ENCODE results near the gene SMURF1. TPM values are rescaled to one million over a fixed set of nuclear protein-coding genes. Genes with fewer than 3 reads are reported as not detected.

The SMURF1 gene
- 15.2 TPM for polyA plus RNA-seq (2013, experiment 1 of 2)
- polyA plus RNA-seq (2013, experiment 2 of 2) = 15.5 TPM

GRCh38 chr7:99143853-99144672 lies at the start of gene SMURF1:
TSS of gene SMURF1 (minus strand) at chr7:99144108. CDS start at chr7:99143780, 328 bp downstream.
- H3K36me3 ChIP-seq (ENCODE audit: insufficient read depth, low read length) = no peaks in the 10 kb centered on the region; the same call in 1 of the 2 replicates

DNA sequence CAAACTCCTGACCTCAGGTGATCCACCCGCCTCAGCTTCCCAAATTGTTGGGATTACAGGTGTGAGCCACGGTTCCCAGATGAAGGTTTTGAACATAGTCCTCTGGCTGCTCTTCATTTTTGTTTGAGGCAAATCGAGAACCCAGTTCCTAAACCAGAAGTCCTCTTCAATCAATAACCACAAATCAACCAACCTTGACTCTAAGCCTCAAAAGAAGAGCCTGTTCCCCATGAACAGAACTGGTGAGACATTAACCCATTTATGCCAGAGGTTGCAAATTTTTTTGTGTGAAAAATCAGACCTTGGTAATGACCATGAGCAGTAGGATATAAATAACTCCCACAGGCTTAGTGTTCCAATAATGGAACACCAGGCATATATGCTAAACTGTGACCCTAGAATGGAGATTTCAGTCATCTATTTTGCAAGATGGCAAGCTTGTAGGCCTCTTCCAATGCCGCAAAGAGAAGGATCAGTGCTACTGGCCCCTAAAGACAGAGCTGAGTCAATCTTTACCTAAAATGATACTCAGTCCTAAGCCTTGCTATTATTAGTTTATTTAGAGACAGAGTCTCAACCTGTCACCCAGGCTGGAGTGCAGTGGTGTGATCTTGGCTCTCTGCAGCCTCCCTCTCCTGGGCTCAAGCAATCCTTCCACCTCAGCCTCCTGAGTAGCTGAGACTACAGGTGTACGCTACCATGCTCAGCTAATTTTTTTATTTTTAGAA lies 48.1 kb upstream of the SMURF1 start:
- Histone ChIP-seq H3K27ac (ENCODE audit: low read depth, low read length) (no peak overlapping the region), H3K4me1 (ENCODE audit: insufficient read depth, low read length) (peaks cover 5% of the 10 kb centered on the region), H3K27me3 (ENCODE audit: insufficient read depth, low read length) (no peaks in the 10 kb centered on the region), H3K9me3 (ENCODE audit: insufficient read depth, low read depth, low read length) (no peaks in the 10 kb centered on the region), H3K9ac (ENCODE audit: low read depth, low read length) (no peak overlapping the region), H3K4me3 (ENCODE audit: low read length) (no peak overlapping the region), H3K36me3 (ENCODE audit: insufficient read depth, low read length) (no peaks in the 10 kb centered on the region)
- WGBS = 97% methylated on average over 5 of the region's 5 CpGs

More at GRCh38 chr7:99143853-99144672, at the start of gene SMURF1:
- no peaks in the 10 kb centered on the region for H3K9me3 ChIP-seq (ENCODE audit: insufficient read depth, low read depth, low read length)
- H3K27ac ChIP-seq (ENCODE audit: low read depth, low read length) = peak within 1 kb of the TSS; percentile 92
- no peaks in the 10 kb centered on the region for H3K27me3 ChIP-seq (ENCODE audit: insufficient read depth, low read length)
- peak within 1 kb of the TSS; percentile 95 for H3K9ac ChIP-seq (ENCODE audit: low read depth, low read length)
- peak within 1 kb of the TSS; percentile 96 for H3K4me3 ChIP-seq (ENCODE audit: low read length)
- H3K4me1 ChIP-seq (ENCODE audit: insufficient read depth, low read length) = peaks cover 29% of the 10 kb centered on the region
- 2% methylated on average over 93 of the region's 94 CpGs for WGBS

DNA sequence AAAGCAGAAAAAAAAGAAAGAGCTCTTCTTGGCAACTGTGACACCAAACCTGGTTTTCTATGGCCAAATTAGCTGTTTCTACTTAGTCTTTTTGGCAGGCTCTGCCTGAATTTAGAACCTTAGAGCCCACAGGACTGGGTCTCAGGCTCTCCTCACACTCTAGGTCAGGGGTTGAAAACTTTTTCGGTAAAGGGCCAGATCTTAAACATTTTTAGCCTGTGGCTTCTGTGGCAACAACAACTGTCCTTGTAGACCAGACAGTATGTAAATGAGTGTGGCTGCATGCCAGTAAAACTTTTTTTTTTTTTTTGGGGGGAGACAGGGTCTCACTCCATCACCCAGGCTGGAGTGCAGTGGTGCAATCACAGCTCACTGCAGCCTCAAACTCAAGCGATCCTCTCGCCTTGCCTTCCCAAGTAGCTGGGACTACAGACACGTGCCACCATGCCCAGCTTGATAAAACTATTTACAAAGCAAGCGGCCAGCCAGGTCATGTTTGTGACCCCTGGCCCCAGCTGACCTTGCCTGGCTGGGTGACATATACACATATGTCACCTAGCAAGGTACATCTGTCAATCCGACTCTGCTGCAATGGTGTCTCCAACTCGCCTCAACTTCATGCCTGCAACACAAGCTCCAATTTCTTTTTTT lies 46.6 kb upstream of the SMURF1 start:
- Histone ChIP-seq H3K4me3 (ENCODE audit: low read length) (no peak overlapping the region), H3K27me3 (ENCODE audit: insufficient read depth, low read length) (no peaks in the 10 kb centered on the region), H3K36me3 (ENCODE audit: insufficient read depth, low read length) (no peaks in the 10 kb centered on the region), H3K9me3 (ENCODE audit: insufficient read depth, low read depth, low read length) (no peaks in the 10 kb centered on the region), H3K27ac (ENCODE audit: low read depth, low read length) (no peak overlapping the region), H3K9ac (ENCODE audit: low read depth, low read length) (no peak overlapping the region), H3K4me1 (ENCODE audit: insufficient read depth, low read length) (no peaks in the 10 kb centered on the region)
- 86% methylated on average over 7 of the region's 7 CpGs for WGBS

DNA sequence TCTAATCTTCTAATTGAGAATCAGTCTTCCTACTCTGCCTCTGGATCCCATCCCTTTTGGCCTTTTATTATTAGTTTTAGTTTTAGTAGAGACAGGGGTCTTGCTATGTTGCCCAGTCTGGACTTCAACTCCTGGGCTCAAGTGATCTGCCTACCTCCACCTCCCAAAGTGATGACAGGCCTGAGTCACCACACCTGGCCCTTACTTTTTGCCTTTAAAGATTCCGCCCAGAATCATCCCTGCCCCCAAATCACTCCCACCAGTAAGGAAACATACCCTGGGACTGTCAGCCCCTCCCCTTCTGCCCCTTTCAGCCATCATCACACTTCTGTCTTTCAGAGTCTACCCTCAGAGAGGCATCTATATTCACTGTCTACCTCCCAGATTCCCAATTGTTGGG lies 45.3 kb upstream of the SMURF1 start:
- H3K27me3 ChIP-seq (ENCODE audit: insufficient read depth, low read length) = no peaks in the 10 kb centered on the region
- no peaks in the 10 kb centered on the region for H3K4me1 ChIP-seq (ENCODE audit: insufficient read depth, low read length)
- H3K9me3 ChIP-seq (ENCODE audit: insufficient read depth, low read depth, low read length) = no peaks in the 10 kb centered on the region
- no peak overlapping the region for H3K27ac ChIP-seq (ENCODE audit: low read depth, low read length)
- no peak overlapping the region for H3K9ac ChIP-seq (ENCODE audit: low read depth, low read length)
- 96% methylated on average over 1 of the region's 1 CpG for WGBS
- H3K36me3 ChIP-seq (ENCODE audit: insufficient read depth, low read length) = no peaks in the 10 kb centered on the region
- H3K4me3 ChIP-seq (ENCODE audit: low read length) = no peak overlapping the region

- H3K36me3 ChIP-seq (ENCODE audit: insufficient read depth, low read length) = no peaks in the 10 kb centered on the region
- H3K4me3 ChIP-seq (ENCODE audit: low read length) = no peak overlapping the region
- no peaks in the 10 kb centered on the region for H3K4me1 ChIP-seq (ENCODE audit: insufficient read depth, low read length)
- H3K9ac ChIP-seq (ENCODE audit: low read depth, low read length) = no peak overlapping the region
- no peak overlapping the region for H3K27ac ChIP-seq (ENCODE audit: low read depth, low read length)
- no peaks in the 10 kb centered on the region for H3K9me3 ChIP-seq (ENCODE audit: insufficient read depth, low read depth, low read length)
- no peaks in the 10 kb centered on the region for H3K27me3 ChIP-seq (ENCODE audit: insufficient read depth, low read length)
- WGBS = 95% methylated on average over 15 of the region's 15 CpGs
These were observed 44.3 kb upstream of the SMURF1 start for GRCh38 chr7:99188221-99188620.

DNA sequence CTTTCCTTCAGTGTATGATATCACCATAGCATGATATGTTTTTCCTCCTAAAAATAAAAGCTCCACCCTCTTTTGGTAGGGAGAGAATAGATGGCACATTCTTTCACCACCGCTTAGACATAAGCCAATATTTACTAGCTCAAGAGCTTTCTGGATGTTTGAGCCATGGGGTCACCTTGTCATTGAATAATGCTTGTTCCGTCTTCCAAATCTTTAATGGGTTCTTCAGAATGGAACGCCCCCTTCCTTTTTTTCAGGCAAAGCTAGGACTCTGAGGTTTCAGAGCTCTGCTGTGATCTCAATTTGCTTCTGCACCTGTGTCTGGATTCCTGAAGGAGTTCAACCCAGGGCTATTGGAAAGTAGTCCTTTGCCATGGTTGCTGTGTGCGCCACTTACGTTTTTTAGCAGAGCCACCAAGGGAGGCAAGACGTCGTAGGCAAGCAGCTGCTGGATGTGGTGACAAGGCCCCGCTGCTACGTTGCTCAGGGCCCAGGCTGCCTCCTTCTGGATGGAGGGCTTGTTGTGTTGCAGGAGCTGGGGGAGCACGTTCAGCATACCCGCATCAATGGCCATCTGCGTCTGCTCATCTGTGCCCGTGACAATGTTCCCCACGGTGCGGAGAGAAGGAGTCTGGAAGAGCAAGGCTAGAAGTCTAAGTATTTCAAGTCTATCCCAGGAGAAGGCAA lies 40.8 kb upstream of the SMURF1 start:
- no peaks in the 10 kb centered on the region for H3K27me3 ChIP-seq (ENCODE audit: insufficient read depth, low read length)
- WGBS = 84% methylated on average over 15 of the region's 15 CpGs
- no peak overlapping the region for H3K9ac ChIP-seq (ENCODE audit: low read depth, low read length)
- no peak overlapping the region for H3K4me3 ChIP-seq (ENCODE audit: low read length)
- H3K27ac ChIP-seq (ENCODE audit: low read depth, low read length) = no peak overlapping the region
- H3K36me3 ChIP-seq (ENCODE audit: insufficient read depth, low read length) = no peaks in the 10 kb centered on the region
- no peaks in the 10 kb centered on the region for H3K9me3 ChIP-seq (ENCODE audit: insufficient read depth, low read depth, low read length)
- H3K4me1 ChIP-seq (ENCODE audit: insufficient read depth, low read length) = no peaks in the 10 kb centered on the region

- no peaks in the 10 kb centered on the region for H3K27me3 ChIP-seq (ENCODE audit: insufficient read depth, low read length)
- H3K9ac ChIP-seq (ENCODE audit: low read depth, low read length) = no peak overlapping the region
- no peaks in the 10 kb centered on the region for H3K4me1 ChIP-seq (ENCODE audit: insufficient read depth, low read length)
- WGBS = 91% methylated on average over 12 of the region's 12 CpGs
- no peak overlapping the region for H3K4me3 ChIP-seq (ENCODE audit: low read length)
- no peak overlapping the region for H3K27ac ChIP-seq (ENCODE audit: low read depth, low read length)
- H3K36me3 ChIP-seq (ENCODE audit: insufficient read depth, low read length) = no peaks in the 10 kb centered on the region
- H3K9me3 ChIP-seq (ENCODE audit: insufficient read depth, low read depth, low read length) = no peaks in the 10 kb centered on the region
These were observed 36.3 kb upstream of the SMURF1 start for GRCh38 chr7:99180067-99180650.

DNA sequence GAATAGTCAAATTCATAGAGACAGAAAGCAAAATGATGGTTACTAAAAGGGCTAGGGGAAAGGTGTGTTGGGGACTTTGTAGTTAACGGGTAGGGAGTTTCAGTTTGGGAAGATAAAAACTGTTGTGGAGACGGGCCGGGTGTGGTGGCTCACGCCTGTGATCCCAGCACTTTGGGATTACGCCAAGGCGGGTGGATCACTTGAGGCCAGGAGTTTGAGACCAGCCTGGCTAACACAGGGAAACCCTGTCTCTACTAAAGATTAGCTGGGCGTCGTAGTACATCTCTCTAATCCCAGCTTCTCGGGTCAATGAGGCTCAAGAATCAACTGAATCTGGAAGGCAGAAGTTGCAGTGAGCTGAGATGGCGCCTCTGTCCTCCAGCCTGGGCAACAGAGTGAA lies 33.3 kb upstream of the SMURF1 start:
- no peaks in the 10 kb centered on the region for H3K4me1 ChIP-seq (ENCODE audit: insufficient read depth, low read length)
- WGBS = 91% methylated on average over 10 of the region's 10 CpGs
- no peaks in the 10 kb centered on the region for H3K27me3 ChIP-seq (ENCODE audit: insufficient read depth, low read length)
- H3K9ac ChIP-seq (ENCODE audit: low read depth, low read length) = no peak overlapping the region
- H3K27ac ChIP-seq (ENCODE audit: low read depth, low read length) = no peak overlapping the region
- no peak overlapping the region for H3K4me3 ChIP-seq (ENCODE audit: low read length)
- H3K9me3 ChIP-seq (ENCODE audit: insufficient read depth, low read depth, low read length) = no peaks in the 10 kb centered on the region
- H3K36me3 ChIP-seq (ENCODE audit: insufficient read depth, low read length) = no peaks in the 10 kb centered on the region

GRCh38 chr7:99173787-99174186 lies 29.9 kb upstream of the SMURF1 start:
- H3K9me3 ChIP-seq (ENCODE audit: insufficient read depth, low read depth, low read length) = no peaks in the 10 kb centered on the region
- H3K27me3 ChIP-seq (ENCODE audit: insufficient read depth, low read length) = no peaks in the 10 kb centered on the region
- no peaks in the 10 kb centered on the region for H3K36me3 ChIP-seq (ENCODE audit: insufficient read depth, low read length)
- WGBS = 93% methylated on average over 6 of the region's 6 CpGs
- no peak overlapping the region for H3K27ac ChIP-seq (ENCODE audit: low read depth, low read length)
- no peak overlapping the region for H3K4me3 ChIP-seq (ENCODE audit: low read length)
- no peak overlapping the region for H3K9ac ChIP-seq (ENCODE audit: low read depth, low read length)
- no peaks in the 10 kb centered on the region for H3K4me1 ChIP-seq (ENCODE audit: insufficient read depth, low read length)

- 83% methylated on average over 4 of the region's 4 CpGs for WGBS
- no peak overlapping the region for H3K27ac ChIP-seq (ENCODE audit: low read depth, low read length)
These were observed 27.8 kb upstream of the SMURF1 start for GRCh38 chr7:99171731-99172130.

More at GRCh38 chr7:99171731-99172130, 27.8 kb upstream of the SMURF1 start:
- H3K36me3 ChIP-seq (ENCODE audit: insufficient read depth, low read length) = no peaks in the 10 kb centered on the region
- H3K4me1 ChIP-seq (ENCODE audit: insufficient read depth, low read length) = no peaks in the 10 kb centered on the region
- no peak overlapping the region for H3K4me3 ChIP-seq (ENCODE audit: low read length)
- no peaks in the 10 kb centered on the region for H3K27me3 ChIP-seq (ENCODE audit: insufficient read depth, low read length)
- H3K9me3 ChIP-seq (ENCODE audit: insufficient read depth, low read depth, low read length) = no peaks in the 10 kb centered on the region
- no peak overlapping the region for H3K9ac ChIP-seq (ENCODE audit: low read depth, low read length)

Data from HUES64 (cell line).